ENCODE measurements around the gene WIPF3.
"Not testable (repeated sequence)": the region's sequence is repeated elsewhere in the genome, so short reads cannot be mapped to it uniquely, and the experiment has no call there.

WIPF3 gene

DNA sequence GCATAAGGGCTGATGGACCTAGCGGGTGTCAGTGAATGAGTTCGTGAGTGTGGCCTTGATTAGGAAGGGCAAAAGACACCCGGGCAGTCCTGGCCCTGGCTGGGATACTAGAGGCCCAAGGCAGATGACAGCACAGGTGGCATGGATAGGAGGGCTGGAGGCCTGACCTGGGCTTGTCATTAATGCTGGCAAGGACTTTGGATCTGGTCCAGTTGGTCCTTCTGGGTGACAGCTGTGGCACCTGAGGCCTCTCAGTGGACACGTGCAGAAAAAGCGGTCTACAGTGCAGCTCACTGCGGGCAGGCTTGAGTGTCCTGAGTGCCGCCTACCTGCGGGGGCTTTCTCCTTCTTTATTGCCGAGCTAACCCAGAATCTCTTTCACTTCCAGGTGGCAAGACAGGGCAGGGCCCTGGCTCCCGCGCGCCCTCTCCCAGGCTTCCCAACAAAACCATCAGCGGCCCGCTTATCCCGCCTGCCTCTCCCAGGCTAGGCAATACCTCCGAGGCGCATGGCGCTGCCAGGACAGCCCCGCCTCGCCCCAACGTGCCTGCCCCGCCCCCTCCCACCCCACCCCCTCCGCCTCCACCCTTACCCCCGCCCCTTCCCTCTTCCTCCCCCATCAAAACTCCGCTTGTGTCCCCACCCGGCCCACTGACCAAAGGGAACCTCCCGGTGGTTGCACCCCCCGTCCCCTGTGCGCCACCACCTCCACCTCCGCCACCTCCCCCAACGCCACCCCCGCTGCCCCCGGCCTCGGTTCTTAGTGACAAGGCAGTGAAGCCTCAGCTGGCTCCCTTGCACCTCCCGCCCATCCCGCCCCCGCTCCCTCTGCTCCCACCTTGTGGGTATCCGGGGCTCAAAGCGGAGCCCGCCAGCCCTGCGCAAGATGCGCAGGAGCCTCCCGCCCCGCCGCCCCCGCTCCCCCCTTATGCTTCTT is 77.4 kb downstream of the WIPF3 start:
- no peak for DNase-seq

DNA sequence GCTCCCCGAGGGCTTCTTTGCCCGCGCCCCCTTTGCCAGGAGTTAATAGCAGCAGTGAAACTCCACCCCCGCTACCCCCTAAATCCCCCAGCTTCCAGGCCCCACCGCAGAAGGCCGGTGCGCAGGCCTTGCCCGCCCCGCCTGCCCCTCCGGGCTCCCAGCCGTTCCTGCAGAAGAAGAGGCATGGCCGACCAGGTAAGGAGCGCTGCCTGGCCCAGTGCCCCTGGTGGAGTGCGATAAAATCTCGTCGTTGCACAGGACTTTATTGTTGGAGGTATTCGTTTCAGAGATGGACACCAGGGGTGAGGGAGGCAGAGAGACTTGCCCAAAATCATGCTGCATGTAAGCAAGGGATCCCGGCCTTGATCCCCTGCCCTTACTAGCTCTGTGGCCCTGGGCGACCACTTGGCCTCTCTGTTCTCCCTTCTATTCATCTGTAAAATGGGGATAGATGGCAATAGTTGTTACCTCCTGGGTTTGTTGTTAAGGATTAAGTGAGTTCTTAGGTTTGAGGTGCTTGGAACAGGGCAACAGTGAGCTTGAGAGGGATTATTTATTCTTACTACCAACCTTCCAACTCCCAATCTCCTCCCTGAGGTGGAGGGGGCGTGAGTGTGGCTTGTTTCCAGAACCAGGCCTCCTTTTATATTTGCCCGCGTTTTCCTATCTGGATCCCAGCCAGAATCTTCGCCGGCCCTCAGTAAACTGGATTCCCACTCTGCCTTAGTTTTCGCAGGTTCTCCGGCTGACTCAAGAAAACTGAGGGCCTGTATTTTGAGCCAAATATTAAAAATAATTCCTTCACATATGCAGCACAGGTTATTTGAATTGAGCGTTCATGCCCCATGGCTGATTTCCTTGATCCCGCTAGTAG is 78.3 kb downstream of the WIPF3 start:
- no peak for DNase-seq

DNA sequence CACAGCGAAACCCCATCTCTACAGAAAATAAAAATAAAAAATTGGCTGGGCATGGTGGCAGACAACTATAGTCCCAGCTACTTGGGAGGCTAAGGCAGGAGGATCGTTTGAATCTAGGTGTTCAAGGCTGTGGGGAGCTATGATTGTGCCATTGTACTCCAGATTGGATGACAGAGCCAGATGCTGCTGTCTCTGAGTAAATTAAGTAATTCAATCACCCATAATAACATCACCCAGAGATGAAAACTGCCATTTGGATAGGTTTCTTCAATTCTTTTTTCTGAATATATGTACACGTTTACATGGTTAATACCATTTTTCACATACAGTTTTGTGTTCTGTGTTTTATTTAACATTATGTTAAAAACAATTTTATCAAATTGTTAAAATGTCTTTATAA is 79.3 kb downstream of the WIPF3 start:
- no peak for DNase-seq

DNA sequence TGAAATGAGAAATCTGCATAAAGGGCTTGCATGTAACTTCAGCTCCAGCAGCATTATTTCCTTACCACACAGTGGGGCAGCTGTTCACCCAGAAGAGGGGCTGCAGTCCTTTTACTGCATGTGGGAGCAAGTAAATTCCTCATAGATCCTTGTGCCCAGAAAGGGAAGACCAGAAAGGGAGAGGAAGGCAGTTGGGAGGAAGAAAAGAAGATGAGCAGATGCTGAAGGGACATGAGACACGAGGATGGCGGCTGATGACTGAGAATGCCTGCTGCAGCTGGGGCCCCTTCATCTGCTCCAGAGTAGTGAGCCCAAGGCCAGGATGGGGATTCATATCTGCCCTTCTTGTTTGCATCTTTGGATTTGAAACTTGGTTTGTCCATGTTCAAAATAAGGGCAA is 80.5 kb downstream of the WIPF3 start:
- DNase-seq = no peak

DNA sequence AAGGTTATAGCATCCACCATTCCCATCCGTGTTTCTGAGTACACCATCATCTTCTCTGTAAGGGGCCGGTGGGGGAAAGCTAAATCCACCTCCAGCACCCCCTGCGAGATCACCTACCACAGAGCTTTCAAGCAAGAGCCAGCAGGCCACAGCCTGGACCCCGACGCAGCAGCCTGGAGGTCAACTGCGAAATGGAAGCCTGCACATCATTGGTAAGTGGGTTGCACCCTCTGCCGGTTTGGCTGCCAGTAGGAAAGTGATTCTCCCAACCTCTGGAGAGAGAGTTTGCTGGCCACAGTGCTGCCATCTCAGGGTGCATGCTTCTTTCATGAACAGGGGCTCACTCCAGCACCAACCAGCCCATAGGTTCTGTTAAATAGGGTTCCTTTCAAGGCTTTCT is 81.7 kb downstream of the WIPF3 start:
- no peak for DNase-seq

GRCh38 chr7:29889288-29889687 is 83.0 kb downstream of the WIPF3 start:
- no peak for DNase-seq

GRCh38 chr7:29890251-29890650 is 83.9 kb downstream of the WIPF3 start:
- no peak for DNase-seq

DNA sequence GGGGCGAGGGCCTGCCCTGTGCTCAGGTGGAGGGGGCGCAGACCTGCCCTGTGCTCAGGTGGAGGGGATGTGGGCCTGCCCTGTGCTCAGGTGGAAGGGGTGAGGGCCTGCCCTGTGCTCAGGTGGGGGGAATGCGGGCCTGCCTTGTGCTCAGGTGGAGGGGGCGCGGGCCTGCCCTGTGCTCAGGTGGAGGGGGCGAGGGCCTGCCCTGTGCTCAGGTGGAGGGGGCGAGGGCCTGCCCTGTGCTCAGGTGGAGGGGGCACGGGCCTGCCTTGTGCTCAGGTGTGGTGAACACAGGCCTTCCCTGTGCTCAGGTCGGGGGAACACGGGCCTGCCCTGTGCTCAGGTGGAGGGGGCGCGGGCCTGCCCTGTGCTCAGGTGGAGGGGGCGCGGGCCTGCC is 84.5 kb downstream of the WIPF3 start:
- not testable (repeated sequence) for DNase-seq

DNA sequence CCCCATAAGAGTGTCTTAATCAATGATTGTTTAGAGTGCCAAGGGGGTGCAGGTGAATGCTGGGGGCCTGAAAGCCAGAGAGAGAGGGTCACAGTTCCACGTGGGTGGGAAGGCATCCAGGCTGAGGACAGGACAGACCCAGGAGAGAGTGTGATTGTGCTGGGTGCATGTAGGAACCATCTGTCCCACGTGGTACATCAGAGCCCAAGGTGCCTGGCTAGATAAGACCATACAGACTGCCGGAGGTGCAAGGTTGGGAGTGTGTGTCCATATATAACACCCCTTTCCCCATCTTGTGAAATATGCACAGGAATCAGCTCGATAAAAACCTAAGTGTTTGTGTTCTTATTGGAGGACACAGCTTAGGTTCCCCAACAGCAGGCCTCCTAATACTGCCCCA is 85.5 kb downstream of the WIPF3 start:
- DNase-seq = no peak

DNA sequence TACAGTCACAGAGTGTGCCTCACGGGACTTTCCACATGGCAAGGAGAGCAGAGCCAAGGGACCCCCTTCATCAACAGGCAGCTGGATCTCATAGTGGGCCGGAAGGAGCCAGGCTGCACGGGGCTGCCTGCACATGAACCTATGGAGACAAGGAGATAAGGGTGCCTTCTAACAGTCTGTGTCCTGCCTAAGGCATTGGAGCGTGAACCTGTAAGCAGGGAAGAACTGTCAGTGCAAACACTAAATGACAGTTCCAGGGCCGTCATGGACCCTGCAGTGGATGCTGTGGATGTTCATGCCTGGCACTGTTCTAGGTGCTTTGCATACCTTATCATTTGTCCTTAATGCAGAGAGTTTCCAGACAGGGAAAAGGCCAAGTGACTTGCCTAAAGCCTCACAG is 85.9 kb downstream of the WIPF3 start:
- no peak for DNase-seq

DNA sequence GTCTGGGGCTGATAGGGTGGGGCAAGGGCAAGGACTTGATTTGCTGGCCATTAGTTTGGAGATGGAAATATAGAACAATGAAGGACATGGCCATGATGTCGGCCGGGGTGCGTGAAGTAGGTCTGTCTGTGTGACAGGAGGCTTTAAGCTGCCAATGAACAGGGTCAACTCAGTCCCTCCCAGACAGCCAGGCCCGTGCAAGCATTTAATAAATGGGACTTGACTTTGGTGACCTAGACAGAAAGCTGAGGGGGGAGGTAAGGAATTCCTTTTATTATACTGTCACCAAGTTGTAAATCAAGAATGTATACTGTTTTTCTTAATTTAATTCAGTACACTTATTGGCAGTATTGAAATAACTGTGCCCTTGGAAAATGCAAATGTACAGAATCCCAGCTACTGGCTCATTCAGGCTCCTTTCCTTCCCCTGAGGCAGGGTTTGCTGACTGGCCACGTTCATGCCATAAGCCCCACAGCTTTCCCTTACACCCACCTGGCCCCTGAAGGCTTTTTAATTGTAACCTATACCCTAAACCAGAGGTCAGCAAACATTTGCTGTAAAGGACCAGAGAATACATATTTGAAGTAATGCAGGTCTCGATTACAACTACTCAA is 87.2 kb downstream of the WIPF3 start:
- no peak for DNase-seq

DNA sequence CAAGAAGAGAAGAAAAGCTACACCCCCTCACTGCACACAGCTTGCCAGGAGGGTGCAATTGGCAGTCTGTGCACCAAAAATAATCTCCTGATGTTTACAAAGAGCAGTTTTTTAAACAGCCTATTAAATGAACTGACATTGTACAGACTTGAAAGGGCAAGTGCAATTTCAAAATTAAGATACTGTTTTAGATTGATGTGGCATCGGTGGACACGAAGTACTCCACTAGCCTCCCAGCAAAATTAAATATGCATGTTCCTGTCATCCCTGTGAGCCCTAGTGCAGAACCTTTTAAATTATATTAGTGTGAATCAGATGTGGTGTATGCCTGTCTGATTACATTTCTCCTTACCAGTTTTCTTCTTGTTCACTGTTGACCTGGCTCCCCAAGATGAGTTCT is 87.9 kb downstream of the WIPF3 start:
- no peak for DNase-seq

GRCh38 chr7:29895559-29895958 is 89.3 kb downstream of the WIPF3 start:
- DNase-seq = no peak

DNA sequence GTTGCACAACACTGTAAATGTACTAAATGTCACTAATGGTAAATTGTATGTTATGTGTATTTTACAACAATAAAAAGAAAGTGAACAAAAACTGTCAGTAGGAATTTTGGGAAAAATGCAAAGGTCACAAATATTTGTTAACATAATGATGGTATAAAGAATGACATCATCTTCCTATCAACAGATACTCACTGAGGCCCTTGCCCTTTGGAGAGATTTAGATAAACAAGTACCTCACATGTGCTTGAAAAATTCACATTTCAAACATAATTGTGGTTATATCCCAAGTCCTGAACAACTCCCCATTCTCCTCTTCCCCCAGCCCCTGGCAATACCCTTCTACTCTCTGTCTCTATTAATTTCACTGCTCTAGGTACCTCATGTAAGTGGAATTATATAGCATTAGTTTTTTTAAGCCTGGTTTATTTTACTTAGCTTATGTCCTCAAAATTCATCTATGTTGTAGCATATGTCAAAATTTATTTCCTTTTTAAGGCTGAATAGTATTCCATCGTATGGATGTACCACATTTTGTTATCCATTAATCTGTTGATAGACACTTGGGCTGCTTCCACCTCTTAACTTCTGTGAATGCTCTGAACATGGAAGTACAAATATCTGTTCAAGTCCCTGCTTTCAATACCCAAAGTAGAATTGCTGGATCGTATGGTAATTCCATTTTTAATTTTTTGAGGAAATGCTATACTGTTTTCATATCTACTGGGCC is 90.5 kb downstream of the WIPF3 start:
- no peak for DNase-seq

DNA sequence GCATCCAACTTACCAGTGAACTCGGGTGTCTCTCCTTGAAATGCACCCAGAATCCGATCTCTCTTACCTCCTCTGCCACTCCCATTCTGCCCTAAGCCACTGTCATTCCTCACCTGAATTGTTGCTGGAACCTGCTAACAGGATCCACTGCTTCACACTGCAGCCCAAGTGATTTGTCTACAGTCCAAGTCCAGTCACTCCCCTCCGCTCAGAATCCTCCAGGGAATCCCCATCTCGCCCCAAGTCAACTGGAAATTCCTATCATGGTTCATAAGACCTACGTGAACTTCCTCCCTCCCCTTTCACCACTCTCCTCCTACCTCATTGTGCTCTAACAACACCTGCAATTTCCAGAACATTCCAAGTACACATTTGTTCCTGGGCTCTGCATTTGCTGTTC is 92.0 kb downstream of the WIPF3 start:
- DNase-seq = no peak

DNA sequence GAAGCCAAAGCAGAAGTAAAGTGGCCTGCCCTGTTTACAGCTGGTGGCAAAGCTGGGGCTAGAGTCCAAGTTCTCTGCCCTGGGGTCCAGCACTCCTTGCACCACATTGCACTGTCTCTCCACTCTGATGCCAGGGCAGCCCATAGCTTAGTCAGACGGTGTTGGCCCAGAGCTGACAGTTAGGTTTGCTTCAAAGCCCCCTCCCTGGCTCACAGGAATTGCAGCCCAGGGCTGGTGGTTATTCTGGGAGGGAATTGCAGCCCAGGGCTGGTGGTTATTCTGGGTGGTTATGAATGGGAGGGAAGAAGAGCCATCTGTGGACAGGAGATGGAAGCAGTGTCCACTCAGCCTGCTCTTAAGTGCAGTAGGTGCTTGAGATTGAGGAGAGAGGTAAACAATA is 94.4 kb downstream of the WIPF3 start:
- no peak for DNase-seq

DNA sequence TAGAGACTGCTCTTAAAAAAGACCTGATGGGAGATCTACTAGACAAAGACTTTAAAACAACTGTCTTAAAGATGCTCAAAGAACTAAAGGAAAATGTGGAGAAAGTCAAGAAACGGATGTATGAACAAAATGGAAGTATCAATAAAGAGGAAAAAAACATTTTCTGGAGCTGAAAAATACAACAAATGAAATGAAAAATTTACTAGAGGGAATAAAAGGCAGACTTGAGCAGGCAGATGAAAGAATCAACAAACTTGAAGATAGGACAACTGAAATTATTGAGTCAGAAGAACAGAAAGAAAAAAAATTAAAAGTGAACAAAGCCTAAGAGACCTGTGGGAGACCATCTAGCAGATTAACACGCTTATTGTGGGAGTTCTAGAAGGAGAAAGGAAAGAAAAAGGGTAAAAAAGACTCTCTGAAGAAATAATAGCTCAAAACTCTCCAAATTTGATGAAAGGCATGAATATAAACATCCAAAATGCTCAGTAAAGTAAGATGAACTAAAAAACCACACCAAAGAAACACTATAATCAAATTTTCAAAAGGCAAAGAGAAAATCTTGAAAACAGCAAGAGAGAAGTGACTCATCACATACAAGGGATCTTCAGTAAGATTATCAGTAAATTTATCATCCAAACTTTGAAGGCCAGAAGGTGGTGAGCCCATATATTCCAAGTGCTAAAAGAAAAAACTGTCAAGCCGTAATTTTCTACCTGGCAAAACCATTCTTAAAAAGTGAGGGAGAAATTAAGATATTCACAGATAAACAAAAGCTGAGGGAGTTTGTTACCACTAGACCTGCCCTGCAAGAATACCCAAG is 100.1 kb downstream of the WIPF3 start:
- DNase-seq = no peak

DNA sequence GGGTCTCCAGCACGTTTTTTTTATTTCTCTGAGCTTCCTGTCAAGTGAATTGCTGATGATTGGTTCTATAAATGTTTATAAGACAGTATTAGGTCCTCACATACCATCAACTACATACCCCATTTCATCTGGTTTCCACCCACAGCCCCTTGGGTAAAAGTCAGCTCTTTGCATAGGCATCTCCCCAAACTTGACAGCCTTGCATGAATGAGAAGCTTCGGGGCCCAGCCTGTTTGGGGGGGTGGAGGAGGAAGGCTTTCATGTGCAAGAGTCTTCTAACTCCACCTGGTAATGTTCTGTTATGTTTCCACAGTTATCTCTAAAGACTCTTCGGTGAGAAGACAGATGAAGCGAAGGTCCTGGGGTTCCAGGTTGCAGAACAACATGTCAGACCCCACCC is 107.9 kb downstream of the WIPF3 start:
- DNase-seq = no peak

GRCh38 chr7:29915481-29916215 is 109.3 kb downstream of the WIPF3 start:
- DNase-seq = no peak

DNA sequence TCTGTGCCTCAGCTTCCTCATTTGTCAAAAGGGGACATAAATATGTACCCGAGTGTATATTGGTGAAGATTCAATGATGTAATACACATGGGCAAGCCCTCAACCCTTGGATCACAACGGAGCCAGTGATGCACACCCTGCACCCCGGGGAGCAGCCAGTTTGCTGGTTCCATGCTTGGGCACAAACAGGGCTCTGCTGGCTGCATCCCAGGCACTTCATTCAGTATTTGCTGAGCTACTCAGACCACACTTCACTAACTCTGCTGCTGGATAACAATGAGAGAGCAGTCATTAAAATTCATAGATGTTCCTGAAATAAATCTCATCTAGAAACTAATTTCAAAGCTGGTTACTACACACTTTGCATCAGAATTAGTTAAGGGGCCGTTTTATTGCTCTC is 111.3 kb downstream of the WIPF3 start:
- peak; percentile 58 for DNase-seq

- no peak for DNase-seq
These were observed 112.5 kb downstream of the WIPF3 start for GRCh38 chr7:29918850-29919249.
